ENCODE data around the gene RNF224. TPM values are rescaled to one million over a fixed set of nuclear protein-coding genes. Genes with fewer than 3 reads are reported as not detected.

RNF224 gene
- total RNA-seq, 2 experiments from 2014 or later, result 0.14 TPM; not detected in 1

DNA sequence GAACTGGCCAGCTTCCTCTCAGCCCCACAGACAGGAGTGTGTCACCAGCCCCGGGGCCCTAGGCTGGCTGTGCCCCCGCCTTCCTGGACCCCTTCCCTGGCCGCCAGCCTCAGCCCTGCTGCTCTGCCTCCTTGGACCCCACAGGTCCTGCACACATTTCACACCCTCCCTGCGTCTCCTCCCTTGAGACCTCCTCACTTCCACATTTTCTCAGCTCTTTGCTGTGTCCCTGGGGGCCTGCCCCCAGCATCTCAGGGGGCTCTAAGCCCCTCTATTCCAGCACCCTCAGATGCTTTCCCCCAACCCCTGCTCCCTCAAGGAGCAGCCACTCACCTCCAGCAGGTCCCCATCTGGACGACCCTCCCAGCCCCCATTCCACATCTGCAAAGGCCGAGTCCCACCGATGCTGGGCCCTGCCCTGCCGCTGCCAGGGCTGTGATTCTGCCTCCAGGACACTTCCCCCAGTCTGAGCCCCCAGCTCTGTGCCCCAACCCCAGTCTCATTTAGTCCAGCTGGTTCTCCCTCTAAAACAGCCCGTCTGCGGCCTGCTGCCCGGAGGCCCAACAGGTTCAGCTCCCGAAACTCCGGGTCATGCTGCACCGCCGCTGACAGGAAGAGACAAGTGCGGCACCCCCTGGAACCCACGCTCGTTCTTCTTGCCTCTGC is 7.6 kb downstream of the RNF224 start:
- H3K9me3 Mint-ChIP-seq, result no peaks in the 10 kb centered on the region
- H3K27ac Mint-ChIP-seq, result no peak overlapping the region
- ATAC-seq (ENCODE audit: poor library complexity) (no peak), DNase-seq (no peak)
- peaks cover 5% of the 10 kb centered on the region for H3K4me1 Mint-ChIP-seq (ENCODE audit: low read depth)
- Histone ChIP-seq H3K27ac (ENCODE audit: low read depth in 1 of 2, low read length in 2 of 2) (no peak overlapping the region), H3K9me3 (ENCODE audit: control insufficient read depth in 1 of 2, insufficient read depth in 1 of 2, low read length in 2 of 2) (peaks cover 0 to 6% of the 10 kb centered on the region in 2 experiments), H3K4me3 (ENCODE audit: low read length) (no peak overlapping the region), H3K27me3 (ENCODE audit: control insufficient read depth in 1 of 2, insufficient read depth in 2 of 2, low read length in 2 of 2) (peaks cover 0 to under 1% of the 10 kb centered on the region in 2 experiments), H3K4me1 (ENCODE audit: insufficient read depth, low read length) (peaks cover 41% of the 10 kb centered on the region), H3K36me3 (ENCODE audit: insufficient read depth, low read length) (no peaks in the 10 kb centered on the region)
- TF ChIP-seq, protein P1, sequence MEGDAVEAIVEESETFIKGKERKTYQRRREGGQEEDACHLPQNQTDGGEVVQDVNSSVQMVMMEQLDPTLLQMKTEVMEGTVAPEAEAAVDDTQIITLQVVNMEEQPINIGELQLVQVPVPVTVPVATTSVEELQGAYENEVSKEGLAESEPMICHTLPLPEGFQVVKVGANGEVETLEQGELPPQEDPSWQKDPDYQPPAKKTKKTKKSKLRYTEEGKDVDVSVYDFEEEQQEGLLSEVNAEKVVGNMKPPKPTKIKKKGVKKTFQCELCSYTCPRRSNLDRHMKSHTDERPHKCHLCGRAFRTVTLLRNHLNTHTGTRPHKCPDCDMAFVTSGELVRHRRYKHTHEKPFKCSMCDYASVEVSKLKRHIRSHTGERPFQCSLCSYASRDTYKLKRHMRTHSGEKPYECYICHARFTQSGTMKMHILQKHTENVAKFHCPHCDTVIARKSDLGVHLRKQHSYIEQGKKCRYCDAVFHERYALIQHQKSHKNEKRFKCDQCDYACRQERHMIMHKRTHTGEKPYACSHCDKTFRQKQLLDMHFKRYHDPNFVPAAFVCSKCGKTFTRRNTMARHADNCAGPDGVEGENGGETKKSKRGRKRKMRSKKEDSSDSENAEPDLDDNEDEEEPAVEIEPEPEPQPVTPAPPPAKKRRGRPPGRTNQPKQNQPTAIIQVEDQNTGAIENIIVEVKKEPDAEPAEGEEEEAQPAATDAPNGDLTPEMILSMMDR (IDR thresholded peaks at IDR 0.05), result no peak
- POLR2A ChIA-PET, result no interaction called here
- peaks cover 6% of the 10 kb centered on the region for H3K27me3 Mint-ChIP-seq
- CTCF ChIA-PET, result interaction anchor here (1.1 to 1.8 kb wide), 2 partner anchors 58 to 188 kb away, joined by 3 to 4 read pairs; partner anchors contain the start of gene NPDC1
- no peaks in the 10 kb centered on the region for H3K36me3 Mint-ChIP-seq (ENCODE audit: low read depth)
- intact Hi-C loops (cut with DNase I, micrococcal nuclease), result loop anchor here in 1 of 2 experiments (5.0 kb wide), 3 partner anchors 48 to 448 kb away; partner anchors contain the start of genes ANAPC2 and SSNA1
- no peak overlapping the region for H3K4me3 Mint-ChIP-seq

DNA sequence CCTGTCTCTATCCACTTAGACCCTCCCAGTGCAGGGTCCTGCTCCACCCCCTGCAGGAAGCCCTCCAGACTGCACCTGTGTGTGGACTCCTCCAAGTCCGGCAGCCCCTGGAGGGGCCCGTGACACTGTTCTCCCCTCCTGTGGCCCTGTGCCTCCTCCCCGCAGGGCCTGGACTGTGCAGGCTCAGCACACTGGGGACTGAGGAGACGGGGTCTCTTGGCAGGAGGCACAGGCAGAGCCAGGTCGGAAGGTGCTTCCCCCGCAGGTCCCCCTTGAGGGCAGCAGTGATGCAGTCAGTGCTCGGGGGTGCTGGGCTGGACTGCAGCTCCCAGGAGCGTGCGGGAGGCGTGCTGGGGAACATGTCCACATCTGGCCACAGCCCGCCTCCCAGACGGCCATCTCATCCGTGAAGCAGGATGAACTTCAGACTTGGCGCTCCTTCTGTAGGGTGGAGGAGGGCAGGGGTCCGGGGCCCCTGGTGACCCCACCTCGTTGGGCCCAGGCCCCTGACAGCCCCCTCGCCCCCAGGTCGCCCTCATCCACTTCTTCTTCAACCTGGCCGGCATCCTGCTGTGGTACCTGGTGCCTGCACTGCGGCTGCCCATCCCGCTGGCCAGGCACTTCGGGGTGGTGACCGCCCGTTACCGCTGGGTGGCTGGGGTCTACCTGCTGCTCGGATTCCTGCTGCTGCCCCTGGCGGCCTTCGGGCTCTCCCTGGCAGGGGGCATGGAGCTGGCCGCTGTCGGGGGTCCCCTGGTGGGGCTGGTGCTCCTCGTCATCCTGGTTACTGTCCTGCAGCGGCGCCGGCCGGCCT is 8.3 kb downstream of the RNF224 start:
- no peak for ATAC-seq (ENCODE audit: poor library complexity)
- intact Hi-C loops (cut with DNase I, micrococcal nuclease), result loop anchor here (1.0 to 5.0 kb wide), 5 partner anchors 27 to 448 kb away; partner anchors contain the start of genes ANAPC2 (in 1 of the 2) and SSNA1 (in 1 of the 2)
- no peak overlapping the region for H3K27ac ChIP-seq (ENCODE audit: low read depth in 1 of 2, low read length in 2 of 2)
- peaks cover 0 to 6% of the 10 kb centered on the region in 2 experiments for H3K9me3 ChIP-seq (ENCODE audit: control insufficient read depth in 1 of 2, insufficient read depth in 1 of 2, low read length in 2 of 2)
- no peak overlapping the region for H3K27ac Mint-ChIP-seq
- H3K36me3 ChIP-seq (ENCODE audit: insufficient read depth, low read length), result no peaks in the 10 kb centered on the region
- no peaks in the 10 kb centered on the region for H3K27me3 ChIP-seq (ENCODE audit: control insufficient read depth in 1 of 2, insufficient read depth in 2 of 2, low read length in 2 of 2)
- no peaks in the 10 kb centered on the region for H3K36me3 Mint-ChIP-seq (ENCODE audit: low read depth)
- H3K4me3 ChIP-seq (ENCODE audit: low read length), result no peak overlapping the region
- peaks cover 47% of the 10 kb centered on the region for H3K4me1 ChIP-seq (ENCODE audit: insufficient read depth, low read length)
- peaks cover 5% of the 10 kb centered on the region for H3K4me1 Mint-ChIP-seq (ENCODE audit: low read depth)
- TF ChIP-seq, protein P1 (IDR thresholded peaks at IDR 0.05), result no peak
- DNase-seq, result no peak
- CTCF ChIA-PET, result interaction anchor here (0.6 to 1.8 kb wide), 17 partner anchors 8 to 206 kb away, joined by 3 to 16 read pairs (median 5); partner anchors contain the start of genes MAN1B1, NPDC1, RNF224 and SSNA1
- H3K9me3 Mint-ChIP-seq, result no peaks in the 10 kb centered on the region
- peaks cover 6% of the 10 kb centered on the region for H3K27me3 Mint-ChIP-seq
- no peak overlapping the region for H3K4me3 Mint-ChIP-seq
- POLR2A ChIA-PET, result interaction anchor here (0.6 to 1.3 kb wide), 6 partner anchors 12 to 370 kb away, joined by 3 to 9 read pairs (median 4); partner anchors contain the start of gene EDF1

DNA sequence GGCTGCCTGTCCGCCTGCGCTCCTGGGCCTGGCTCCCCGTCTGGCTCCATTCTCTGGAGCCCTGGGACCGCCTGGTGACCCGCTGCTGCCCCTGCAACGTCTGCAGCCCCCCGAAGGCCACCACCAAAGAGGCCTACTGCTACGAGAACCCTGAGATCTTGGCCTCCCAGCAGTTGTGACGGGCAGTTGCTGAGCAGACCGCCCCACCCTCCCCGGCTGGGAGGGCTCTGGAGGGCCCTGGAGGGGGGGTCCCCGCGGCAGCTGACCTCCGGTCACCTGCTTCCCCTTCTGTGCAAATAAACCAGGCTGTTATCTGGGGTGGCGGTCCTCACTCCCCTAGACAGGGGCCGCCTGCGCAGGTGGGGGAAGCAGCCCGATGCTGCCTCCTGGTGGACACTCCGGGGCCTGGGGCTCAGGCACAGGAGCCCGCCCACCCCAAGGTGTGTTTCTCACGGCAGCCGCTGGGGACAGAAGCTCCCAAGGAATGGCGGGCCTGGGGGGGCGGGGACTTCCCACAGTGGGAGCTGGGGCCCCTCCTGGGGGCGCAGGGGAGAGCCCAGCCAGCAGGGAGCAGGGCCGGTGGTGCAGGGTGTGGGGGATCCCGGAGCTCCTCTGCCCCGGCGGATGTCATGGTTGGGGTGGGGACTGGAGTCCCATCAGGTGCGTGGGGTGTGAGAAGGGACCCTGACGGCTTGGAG is 9.1 kb downstream of the RNF224 start:
- DNase-seq (peak; percentile 85 to 95 (median 89)), ATAC-seq (ENCODE audit: poor library complexity) (peak; percentile 46)
- H3K4me3 ChIP-seq (ENCODE audit: low read length), result peak overlapping the region; percentile 7
- ChIA-PET POLR2A (interaction anchor here (0.6 to 1.3 kb wide), 9 partner anchors 13 to 370 kb away, joined by 3 to 9 read pairs (median 5); partner anchors contain the start of genes EDF1, NELFB and TPRN), CTCF (interaction anchor here (0.5 to 1.8 kb wide), 36 partner anchors 8 to 1393 kb away, joined by 3 to 18 read pairs (median 4); partner anchors contain the start of genes MAN1B1, NELFB, NPDC1 and NRARP)
- Mint-ChIP-seq H3K4me1 (ENCODE audit: low read depth) (peaks cover 10% of the 10 kb centered on the region), H3K27me3 (peaks cover 6% of the 10 kb centered on the region), H3K27ac (no peak overlapping the region), H3K36me3 (ENCODE audit: low read depth) (peaks cover 6% of the 10 kb centered on the region), H3K9me3 (no peaks in the 10 kb centered on the region), H3K4me3 (no peak overlapping the region)
- H3K36me3 ChIP-seq (ENCODE audit: insufficient read depth, low read length), result no peaks in the 10 kb centered on the region
- H3K9me3 ChIP-seq (ENCODE audit: control insufficient read depth in 1 of 2, insufficient read depth in 1 of 2, low read length in 2 of 2), result peaks cover 0 to 6% of the 10 kb centered on the region in 2 experiments
- H3K27ac ChIP-seq (ENCODE audit: low read depth in 1 of 2, low read length in 2 of 2), result no peak overlapping the region
- peaks cover 47% of the 10 kb centered on the region for H3K4me1 ChIP-seq (ENCODE audit: insufficient read depth, low read length)
- intact Hi-C loops (cut with DNase I, micrococcal nuclease), result loop anchor here (1.0 to 5.0 kb wide), 5 partner anchors 26 to 449 kb away; partner anchors contain the start of genes ANAPC2 (in 1 of the 2) and SSNA1 (in 1 of the 2)
- H3K27me3 ChIP-seq (ENCODE audit: control insufficient read depth in 1 of 2, insufficient read depth in 2 of 2, low read length in 2 of 2), result no peaks in the 10 kb centered on the region
- TF ChIP-seq, protein P1 (IDR thresholded peaks at IDR 0.05), result peak; percentile 99
